HG02678 (cell line): ENCODE measurements around the gene COL9A3.

ENCODE experiments used
- ATAC-seq: cut with Tn5 transposase; IDR thresholded peaks from one replicate; pipeline ENCODE4 v1.9.1; 2021; ENCODE audit warnings: mild to moderate bottlenecking, moderate library complexity; ENCODE audit not compliant: unreplicated experiment

The COL9A3 gene

DNA sequence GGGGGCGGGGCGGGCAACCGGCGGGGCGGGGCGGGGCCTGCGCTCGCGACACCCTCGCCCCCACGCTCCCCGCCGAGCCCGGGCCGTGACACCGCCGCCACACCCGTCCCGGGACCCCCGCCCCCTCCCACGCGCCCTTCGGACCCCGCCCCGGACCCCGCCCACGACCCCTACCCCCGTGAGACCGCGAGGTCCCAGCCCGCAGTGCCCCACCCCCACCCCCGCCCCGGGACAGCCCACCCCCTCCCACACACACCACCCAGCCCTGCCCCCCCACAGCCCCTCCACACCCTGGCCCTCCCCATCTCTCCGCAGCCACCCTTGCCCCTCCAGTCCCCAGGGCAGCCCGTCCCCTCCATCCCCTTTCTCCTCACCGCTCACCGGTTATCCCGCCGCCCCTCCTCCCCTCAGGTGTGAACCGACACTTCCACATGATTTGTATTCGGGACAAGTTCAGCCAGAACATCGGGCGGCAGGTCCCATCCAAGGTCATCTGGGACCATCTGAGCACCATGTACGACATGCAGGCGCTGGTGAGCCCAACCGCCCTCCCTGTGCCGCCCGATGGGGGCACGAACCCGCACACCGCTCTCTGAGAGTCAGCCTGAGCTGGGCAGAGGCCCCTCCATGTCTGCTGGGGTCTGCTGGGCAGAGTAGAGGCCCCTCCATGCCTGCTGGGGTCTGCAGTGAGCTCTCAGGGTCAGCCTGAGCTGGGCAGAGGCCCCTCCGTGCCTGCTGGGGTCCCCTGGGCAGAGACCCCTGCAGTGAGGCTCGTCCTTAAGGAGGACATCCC, 20.0 kb upstream of the COL9A3 start:
- no peak for ATAC-seq

DNA sequence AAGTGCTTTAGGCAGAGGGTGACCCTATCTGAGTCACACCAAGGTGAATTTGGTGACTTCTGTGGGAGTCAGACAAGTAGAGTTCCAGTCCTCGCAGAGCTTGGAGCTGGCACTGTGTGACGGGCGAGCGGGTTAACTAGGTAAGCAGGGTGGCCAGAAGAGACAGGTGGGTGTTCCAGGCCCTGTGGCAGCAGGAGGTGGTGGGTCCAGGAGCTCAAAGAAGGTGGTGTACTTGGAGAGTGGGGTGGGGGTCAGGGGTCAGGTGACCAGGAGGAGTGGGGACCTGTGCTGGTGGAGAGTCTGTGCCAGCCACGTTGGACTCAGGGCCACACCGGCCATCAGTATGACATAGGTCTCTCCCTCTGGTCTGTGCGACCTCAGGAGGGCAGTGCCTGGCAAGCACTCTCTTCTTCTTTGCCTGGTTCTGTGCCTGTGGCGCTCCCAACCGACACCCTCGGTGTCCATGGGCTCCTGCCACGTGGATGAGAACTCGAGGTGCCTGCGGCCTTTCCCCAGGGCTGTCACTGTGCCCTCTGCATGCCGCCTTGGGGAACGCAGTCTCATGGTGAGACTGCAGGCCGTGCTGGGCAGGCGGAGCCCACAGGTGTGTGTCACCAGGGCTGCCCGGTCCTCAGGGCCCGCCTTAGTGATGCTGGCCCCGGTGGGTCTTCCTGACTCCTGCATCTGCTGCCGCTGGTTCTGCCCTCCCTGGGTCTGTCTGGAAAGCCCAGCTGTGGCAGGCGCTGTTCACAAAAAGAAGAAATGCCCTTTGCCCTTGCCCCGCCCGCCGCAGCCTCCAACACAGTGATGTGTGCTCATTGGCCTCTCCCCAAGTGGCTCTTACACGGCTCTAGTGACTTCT, 18.9 kb upstream of the COL9A3 start:
- ATAC-seq: no peak

DNA sequence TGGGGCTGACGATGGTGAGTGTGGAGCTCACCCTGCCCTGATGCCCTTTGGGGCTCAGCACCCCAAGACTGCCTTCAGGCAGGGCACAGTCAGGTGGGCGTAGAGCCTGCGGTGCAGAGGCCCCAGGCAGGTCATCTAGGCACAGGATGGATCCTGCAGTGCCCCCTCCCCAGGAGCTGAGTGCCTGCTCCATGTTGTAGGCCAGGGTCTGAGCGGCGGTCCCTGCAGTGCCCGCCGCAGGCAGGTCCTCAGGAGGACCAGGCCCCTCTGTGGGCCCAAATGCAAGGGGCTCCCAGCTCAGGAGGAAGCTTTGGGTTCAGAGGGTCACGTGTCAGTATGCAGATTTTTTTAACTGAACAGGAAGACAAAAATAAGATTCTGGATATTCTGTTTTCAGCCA, 17.8 kb upstream of the COL9A3 start:
- ATAC-seq: no peak

DNA sequence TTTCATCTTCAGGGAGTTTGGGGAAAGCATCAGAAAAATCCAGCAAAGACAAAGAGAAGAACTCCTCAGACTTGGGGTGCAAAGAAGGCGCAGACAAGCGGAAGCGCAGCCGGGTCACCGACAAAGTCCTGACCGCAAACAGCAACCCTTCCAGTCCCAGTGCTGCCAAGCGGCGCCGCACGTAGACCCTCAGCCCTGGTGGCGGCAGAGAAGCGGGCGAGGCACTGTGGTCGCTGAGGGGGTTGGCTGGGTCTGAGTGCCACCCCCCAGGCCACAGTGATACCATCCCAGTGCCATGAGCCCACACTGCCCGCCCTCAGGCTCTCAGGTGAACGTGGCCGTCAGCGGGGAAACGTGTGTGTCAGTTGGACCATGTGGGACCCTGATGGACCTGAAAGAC, 17.4 kb upstream of the COL9A3 start:
- ATAC-seq: no peak

DNA sequence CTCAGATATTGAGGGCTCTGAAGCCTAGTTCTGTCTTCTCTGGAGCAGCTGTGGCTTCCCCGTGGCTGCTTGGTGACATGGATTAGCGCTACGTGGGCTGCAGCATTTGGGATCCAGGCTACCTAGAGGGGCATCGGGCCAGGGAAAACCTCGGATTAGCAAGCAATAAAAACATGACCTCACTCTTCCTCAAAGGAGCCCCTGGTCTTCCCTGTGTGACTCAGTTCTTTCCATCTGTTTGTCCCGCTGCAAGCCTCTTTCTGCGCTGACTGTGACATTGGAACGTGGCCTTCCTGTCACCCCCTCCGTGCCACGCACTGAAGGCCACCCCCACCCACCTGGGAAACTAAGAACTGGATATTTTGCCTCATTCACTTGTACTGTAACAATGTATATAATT, 17.0 kb upstream of the COL9A3 start:
- no peak for ATAC-seq

DNA sequence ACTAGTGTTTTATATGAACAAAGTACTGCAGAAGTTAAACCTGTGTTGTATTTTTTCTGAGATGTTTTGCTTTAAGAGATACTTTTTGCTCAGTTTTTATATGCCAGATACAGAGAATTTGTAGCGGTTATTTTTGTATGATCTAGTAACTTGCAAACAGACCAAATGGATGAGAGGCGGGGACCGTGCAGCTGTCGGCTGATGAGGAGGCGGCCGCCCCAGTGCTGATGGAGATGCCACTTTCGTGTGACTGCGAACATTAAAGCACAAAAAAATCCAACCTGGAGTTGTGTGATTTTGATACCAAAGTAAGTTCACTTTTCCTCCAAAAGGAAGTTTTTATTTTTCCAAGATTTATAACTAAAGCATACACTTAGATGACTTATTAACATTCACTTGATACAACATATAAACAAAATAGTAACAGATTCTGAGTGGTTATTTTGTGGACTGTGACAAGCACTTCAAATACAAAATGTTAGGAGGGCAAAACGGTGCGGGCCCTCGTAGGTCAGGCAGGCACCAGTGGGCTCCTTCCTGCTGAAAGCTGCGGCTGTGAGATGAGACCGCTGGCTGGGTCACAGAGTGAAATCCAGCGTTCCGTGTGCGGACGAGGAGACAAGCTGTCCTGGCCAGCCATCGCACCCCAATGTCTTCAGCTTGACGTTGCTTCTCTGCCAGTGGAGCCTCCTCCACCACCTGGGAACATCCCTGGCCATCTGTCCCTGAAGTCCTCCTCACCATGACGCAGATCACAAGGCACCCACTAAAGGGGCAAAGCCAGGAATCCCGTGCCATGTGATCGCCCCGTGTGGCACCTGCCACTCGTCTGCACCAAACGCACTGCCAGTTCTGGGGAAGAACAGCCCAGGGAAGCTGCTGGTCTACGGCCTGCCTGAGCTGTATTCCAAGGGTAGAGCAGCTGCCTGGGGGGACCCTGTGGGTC, 16.3 kb upstream of the COL9A3 start:
- no peak for ATAC-seq

DNA sequence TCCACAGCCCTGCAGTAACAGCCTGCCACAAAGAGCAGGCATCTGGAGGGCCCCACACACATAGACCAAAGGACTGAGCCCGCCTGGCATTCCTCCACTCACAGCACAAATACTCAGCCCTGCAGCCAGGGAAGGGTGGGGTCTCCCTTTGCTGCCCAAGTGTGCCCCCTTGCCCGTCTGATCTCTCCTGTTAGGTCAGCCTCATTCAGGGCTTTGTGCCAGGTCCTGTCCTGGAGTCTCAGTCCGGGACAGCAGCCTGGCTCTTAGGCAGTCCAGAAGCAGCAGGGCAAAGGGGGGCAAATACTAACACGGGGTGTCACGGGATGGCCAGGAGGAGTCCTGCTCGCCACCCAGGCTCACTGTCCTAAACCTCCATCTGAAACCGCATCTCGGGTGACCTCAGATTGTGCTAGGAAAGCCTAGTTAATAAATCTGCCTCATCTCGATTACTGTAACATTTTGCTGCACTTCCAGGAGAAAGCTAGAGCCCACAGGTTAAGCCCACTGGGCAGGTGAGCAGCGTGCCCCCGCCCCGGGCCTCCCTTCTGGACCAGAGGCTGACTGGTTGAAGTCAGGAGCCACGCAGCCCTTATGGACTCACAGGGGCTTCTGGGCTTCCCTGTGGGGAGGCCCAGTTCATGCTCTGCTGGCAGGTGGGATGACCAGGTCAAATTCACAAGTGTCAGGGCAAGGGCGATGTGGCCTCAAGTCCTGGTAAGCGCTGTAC, 15.4 kb upstream of the COL9A3 start:
- no peak for ATAC-seq

DNA sequence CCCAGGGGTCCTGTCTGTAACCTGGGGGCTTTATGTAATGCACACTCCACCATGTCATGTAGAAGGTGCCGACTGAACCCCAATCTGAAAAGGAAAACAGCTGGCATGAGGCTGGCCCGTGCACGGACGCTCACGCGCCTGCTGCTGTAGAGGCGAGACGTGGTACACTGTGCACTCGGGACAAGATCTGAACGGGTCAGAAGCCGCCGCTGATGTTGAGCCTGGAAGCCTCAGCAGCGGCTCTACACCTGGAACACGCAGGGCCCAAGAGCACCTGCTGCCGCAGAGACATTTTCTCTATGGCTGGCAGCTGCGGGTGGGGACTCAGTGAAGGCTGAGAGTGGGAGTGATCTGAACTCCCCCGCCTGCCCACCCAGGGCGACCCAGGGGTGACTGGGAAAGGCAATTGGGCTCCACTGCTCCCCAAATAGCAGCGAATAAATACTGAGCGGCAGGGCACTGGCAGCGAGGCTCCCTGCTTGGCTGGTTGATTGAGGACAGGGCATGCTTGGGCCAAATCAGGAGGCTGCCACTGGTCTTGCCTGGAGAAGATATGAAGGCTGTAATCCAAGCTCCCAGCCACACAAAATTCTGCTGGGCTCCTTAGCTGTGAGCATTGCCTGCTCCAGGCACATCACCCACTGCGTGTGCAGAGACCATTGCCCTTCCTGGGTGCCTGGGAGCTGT, 14.7 kb upstream of the COL9A3 start:
- no peak for ATAC-seq

DNA sequence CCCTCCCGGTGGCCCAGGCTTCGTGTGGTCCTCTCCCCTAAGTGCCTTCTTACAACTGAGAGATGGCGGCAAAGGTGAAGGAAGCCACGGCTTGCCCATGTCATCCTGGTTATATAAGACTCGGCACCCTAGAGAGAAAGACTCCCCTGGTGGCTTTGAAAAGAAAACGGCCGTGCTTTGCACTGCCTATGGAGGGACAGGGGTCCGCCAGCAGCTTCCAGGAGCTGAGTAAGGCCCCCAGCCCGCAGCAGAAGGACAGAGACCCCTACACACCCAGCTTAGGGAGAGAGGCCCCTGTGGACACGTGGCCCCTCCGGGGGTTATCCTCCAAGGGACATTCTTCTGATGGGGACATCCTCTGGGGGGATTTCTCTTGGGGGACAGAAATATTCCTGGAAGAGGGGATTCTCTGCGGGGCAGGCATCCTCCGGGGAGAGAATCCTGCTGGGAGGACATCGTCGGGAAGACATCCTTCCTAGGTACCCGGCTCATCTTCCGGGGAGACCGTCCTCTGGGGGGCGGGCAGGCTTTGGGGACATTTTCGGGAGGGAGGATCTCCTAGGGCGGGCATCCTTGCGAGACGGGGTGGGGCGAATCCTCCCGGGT, 12.7 kb upstream of the COL9A3 start:
- ATAC-seq: no peak

DNA sequence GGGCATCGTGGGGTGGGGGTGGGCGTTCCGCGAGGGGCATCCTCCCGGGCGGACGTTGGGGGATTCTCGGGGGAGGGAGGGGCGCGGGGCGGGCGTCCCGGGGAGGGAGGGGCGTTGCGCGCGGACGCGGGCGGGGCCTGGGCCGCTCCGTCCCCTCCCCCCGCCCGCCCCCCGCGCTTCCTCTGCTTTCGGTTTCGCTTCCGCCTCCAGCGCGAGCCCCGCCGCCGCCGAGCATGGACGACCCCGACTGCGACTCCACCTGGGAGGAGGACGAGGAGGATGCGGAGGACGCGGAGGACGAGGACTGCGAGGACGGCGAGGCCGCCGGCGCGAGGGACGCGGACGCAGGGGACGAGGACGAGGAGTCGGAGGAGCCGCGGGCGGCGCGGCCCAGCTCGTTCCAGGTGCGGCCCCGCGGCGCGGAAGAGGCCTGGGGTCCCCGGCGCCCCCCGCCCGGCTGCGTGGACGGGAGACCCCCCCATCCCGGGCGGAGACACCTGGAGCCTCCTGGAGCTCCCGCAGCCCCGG, 12.2 kb upstream of the COL9A3 start, which contains the start of gene OGFR:
OGFR (plus strand) TSS at position 209 of the 528 bp plus-strand sequence; CDS start at position 234, 25 bp downstream.
- ATAC-seq: peak; percentile 53

DNA sequence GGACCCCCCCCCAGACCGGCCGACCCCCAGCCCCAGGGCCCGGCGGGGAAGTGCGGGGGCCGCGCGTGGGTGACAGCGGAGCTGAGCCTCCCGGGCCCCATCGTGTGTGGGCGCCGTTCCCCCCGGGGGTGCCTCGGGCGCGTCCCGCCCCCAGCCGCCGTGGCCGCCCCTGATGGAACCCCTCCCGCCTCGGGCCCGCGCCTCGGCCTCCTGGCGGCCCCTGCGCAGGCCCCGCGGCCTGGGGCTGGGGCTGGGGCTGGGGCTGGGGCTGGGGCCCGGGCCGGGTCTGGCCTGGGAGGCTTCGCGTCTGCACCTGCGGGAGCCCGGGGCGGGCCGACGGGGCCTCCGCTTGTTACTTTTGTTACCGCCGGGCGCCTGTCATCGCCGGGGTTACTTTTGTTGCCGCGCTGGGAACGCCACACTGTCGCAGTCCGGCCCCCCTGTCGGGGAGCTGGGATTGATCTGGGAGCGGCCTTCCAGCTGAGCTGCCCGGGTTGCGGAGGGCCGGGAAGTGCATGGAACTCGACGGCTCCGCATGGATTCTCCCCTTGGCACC, 11.6 kb upstream of the COL9A3 start:
- ATAC-seq: peak; percentile 26

DNA sequence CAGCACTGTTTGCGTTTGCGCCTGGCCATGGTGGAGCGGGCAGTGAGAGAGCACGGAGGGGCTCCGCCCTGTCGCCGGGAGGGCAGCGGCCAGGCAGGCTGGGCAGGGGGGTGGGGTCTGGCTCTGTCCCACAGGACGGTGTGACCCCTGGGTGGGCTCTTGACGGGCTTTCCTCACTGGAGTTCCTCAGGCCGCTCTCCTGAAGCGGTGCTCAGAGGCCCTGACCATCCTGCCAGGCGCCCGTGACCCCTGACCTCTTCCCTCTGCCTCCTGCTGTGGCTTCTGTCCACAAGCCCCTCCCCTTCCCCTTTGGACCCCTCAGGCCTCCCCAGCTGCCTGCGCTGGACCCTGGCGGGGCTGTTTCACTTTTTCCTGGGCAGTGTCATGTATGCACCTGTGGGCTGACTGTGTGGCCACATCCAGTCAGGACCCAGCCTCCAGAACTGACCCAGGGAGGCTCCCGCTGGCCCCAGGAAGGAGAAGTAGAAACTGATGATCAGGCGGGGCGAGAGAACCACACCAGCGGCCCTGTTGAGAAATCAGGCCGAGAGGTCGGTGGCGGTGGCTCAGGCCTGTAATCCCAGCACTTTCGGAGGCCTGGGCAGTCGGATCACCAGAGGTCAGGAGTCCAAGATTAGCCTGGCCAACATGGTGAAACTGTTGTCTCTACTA, 11.0 kb upstream of the COL9A3 start:
- ATAC-seq: no peak

DNA sequence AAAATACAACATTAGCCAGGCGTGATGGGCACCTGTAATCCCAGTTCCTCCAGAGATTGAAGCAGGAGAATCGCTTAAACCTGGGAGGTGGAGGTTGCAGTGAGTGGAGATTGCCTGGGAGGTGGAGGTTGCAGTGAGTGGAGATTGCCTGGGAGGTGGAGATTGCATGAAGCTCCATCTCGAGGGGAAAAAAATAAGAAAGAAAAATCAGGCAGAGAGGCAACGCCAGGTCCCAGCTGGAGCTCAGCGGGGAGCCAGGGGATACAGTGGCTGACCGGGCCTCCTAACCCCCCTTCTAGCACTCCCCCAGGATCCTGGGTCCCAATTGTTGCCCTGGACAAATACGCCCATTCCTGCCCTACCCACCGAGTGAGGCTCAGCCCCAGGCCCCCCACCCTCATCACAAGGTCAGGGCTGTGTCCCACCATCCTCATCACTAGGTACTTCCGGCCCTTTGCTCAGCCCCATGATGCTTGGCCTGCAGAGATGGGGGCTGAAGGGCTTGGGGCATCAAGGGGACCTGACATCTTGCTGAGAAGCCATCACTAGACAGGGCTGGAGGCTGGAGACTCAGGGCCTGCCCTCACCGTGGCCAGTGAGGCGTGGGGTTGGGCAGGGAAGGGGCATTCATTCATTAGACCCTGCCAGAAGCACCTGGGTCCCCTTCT, 10.3 kb upstream of the COL9A3 start:
- no peak for ATAC-seq

DNA sequence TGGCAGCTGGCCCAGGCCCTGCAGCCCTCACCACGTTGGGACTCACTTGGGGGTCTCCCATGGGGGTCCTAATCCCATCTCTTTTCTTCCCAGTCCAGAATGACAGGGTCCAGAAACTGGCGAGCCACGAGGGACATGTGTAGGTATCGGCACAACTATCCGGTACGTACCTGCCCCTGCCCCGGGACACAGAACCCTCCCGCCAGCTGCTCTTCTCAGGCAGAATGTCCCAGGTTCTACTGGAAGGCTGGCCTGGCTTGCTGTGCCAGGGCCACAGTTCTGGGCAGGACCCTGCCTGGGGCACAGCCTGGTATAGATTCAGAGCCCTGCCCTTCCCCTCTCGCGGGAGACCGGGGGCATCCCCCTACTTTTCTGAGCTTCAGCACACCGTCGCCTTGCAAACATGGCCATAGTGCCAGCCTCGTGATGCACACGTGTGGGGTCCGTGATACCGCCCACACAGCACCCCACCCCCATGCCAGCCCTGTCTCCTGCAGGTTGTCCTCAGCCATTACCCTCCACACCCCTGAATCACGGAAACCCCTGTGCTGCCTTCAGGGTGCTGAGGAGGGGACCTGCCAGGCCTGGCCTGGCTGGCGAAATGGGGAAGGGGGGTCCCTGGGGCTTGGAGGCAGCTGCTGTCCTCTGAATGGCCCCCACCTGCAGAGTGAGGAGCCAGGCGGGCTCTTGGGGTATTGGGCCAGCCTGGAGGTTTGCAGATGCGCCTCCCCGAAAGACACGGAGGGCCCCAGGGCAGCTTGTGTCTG, 9.2 kb upstream of the COL9A3 start:
- no peak for ATAC-seq

DNA sequence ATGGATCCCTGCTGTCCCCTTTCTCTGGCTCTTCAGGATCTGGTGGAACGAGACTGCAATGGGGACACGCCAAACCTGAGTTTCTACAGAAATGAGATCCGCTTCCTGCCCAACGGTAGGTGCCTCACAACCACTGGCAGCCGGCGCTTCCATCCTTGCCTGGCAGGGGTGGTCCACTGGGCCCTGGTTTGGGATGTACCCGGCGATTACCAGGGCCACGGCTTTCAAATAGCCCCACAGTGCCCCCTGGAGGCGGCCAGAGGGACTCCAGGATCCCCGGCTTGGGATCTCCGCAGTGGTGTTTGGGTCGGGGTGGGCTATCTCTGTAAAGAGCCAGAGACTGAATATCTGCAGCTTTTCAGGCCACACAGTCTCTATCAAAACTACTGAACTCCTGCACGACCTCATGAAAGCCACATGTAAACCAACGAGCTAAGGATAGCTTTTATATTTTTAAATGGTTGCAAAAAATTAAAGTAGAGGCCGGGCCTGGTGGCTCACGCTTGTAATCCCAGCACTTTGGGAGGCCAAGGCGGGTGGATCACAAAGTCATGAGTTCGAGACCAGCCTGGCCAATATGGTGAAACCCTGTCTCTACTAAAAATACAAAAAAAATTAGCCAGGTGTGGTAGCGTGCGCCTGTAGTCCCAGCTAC, 8.5 kb upstream of the COL9A3 start:
- no peak for ATAC-seq
